OCI-LY1 (cell line): Measurements from ENCODE around the gene ANK3.

ENCODE experiments used
- H2AFZ ChIP-seq: fragments of 200-600 bp; sonication (generic), shearing (Covaris generic); 2 replicates; pipeline ENCODE4 v1.6.0; 2014; ENCODE audit warnings: antibody characterized with exemption, mild to moderate bottlenecking, low read length
- H3F3A ChIP-seq: fragments of 200-600 bp; sonication (generic), shearing (Covaris generic); 2 replicates; pipeline ENCODE4 v1.6.0; 2014; ENCODE audit warnings: mild to moderate bottlenecking, antibody characterized with exemption, low read length, moderate library complexity; ENCODE audit not compliant: insufficient read depth
- H3K27ac ChIP-seq: fragments of 200-600 bp; sonication (generic); 2 replicates; pipeline ENCODE4 v1.5.1; 2014; ENCODE audit warnings: low read length, mixed run types, mild to moderate bottlenecking, low read depth; ENCODE audit not compliant: poor library complexity, severe bottlenecking
- H3K27me3 ChIP-seq: fragments of 200-600 bp; sonication (generic); 2 replicates; pipeline ENCODE4 v1.6.0; 2014; ENCODE audit warnings: antibody characterized with exemption, mild to moderate bottlenecking, low read length, moderate library complexity; ENCODE audit not compliant: insufficient read depth
- H3K36me3 ChIP-seq: fragments of 200-600 bp; sonication (generic); 2 replicates; pipeline ENCODE4 v1.6.1; 2014; ENCODE audit warnings: mild to moderate bottlenecking, antibody characterized with exemption, low read length, moderate library complexity, mixed read lengths; ENCODE audit not compliant: insufficient read depth
- H3K4me1 ChIP-seq: fragments of 200-600 bp; sonication (generic); 2 replicates; pipeline ENCODE4 v1.5.1; 2014; ENCODE audit warnings: mild to moderate bottlenecking, low read length, moderate library complexity; ENCODE audit not compliant: insufficient read depth, severe bottlenecking
- H3K4me2 ChIP-seq: fragments of 200-600 bp; sonication (generic), shearing (Covaris generic); 2 replicates; pipeline ENCODE4 v1.6.1; 2014; ENCODE audit warnings: low read length
- H3K4me3 ChIP-seq: fragments of 200-600 bp; sonication (generic); 2 replicates; pipeline ENCODE4 v1.5.1; 2014; ENCODE audit warnings: low read length, low read depth, mild to moderate bottlenecking, mixed read lengths; ENCODE audit not compliant: poor library complexity, severe bottlenecking
- H3K79me2 ChIP-seq: fragments of 200-600 bp; shearing (Covaris generic); 2 replicates; pipeline ENCODE4 v1.6.1; 2016; ENCODE audit warnings: mixed run types, low read length, mixed read lengths; ENCODE audit not compliant: insufficient read depth
- H3K9ac ChIP-seq: fragments of 200-600 bp; sonication (generic), shearing (Covaris generic); 2 replicates; pipeline ENCODE4 v1.6.1; 2014; ENCODE audit warnings: mild to moderate bottlenecking, low read length, mixed read lengths
- H3K9me2 ChIP-seq: fragments of 200-600 bp; sonication (generic), shearing (Covaris generic); 2 replicates; pipeline ENCODE4 v1.6.1; 2014; ENCODE audit warnings: low read depth, mild to moderate bottlenecking, low read length, mixed read lengths
- H3K9me3 ChIP-seq: fragments of 200-600 bp; shearing (Covaris generic); 2 replicates; pipeline ENCODE4 v1.6.1; 2014; ENCODE audit warnings: low read length, mixed read lengths
- H4K20me1 ChIP-seq: fragments of 200-600 bp; sonication (generic), shearing (Covaris generic); 2 replicates; pipeline ENCODE4 v1.6.0; 2016; ENCODE audit warnings: mild to moderate bottlenecking, low read length; ENCODE audit not compliant: insufficient read depth
- CTCF ChIP-seq: fragments of 200-600 bp; sonication (generic), shearing (Covaris generic); IDR thresholded peaks from 2 replicates; pipeline ENCODE4 v1.5.1; 2017; ENCODE audit warnings: mild to moderate bottlenecking, antibody characterized with exemption, low read length, moderate library complexity, mixed read lengths
- EZH2 ChIP-seq: fragments of 200-600 bp; sonication (generic), shearing (Covaris generic); IDR thresholded peaks from 2 replicates; pipeline ENCODE4 v1.8.0; 2017; ENCODE audit warnings: borderline replicate concordance, mixed run types, mild to moderate bottlenecking, antibody characterized with exemption, low read length, moderate library complexity, mixed read lengths

ANK3 gene

GRCh38 chr10:60234551-60234950 is 155.1 kb downstream of the ANK3 start:
- no peaks in the 10 kb centered on the region for H3K9me2 ChIP-seq
- H3K36me3 ChIP-seq, result no peaks in the 10 kb centered on the region
- TF ChIP-seq EZH2, result no peak
- TF ChIP-seq CTCF, result no peak
- no peak overlapping the region for H3K4me3 ChIP-seq
- H3K4me2 ChIP-seq, result peak overlapping the region; percentile 5; the same call in 1 of the 2 replicates
- no peak overlapping the region for H2AFZ ChIP-seq
- H3K4me1 ChIP-seq, result peaks cover 94% of the 10 kb centered on the region
- H3K9me3 ChIP-seq, result no peaks in the 10 kb centered on the region
- no peaks in the 10 kb centered on the region for H3K79me2 ChIP-seq
- peak overlapping the region; percentile 100 for H3K27ac ChIP-seq
- no peaks in the 10 kb centered on the region for H4K20me1 ChIP-seq
- 0 out of 2 replicates have a peak, but pooled peaks cover 8% of the 10 kb centered on the region for H3F3A ChIP-seq
- no peak overlapping the region for H3K9ac ChIP-seq
- no peaks in the 10 kb centered on the region for H3K27me3 ChIP-seq

- Histone ChIP-seq H3F3A (no peaks in the 10 kb centered on the region), H3K9me3 (no peaks in the 10 kb centered on the region), H3K79me2 (no peaks in the 10 kb centered on the region), H3K4me1 (peaks cover 75% of the 10 kb centered on the region), H3K9ac (peak overlapping the region; percentile 27; the same call in 1 of the 2 replicates), H3K4me3 (peak overlapping the region; percentile 1), H3K36me3 (0 out of 2 replicates have a peak, but pooled peaks cover 6% of the 10 kb centered on the region), H3K9me2 (no peaks in the 10 kb centered on the region), H3K27me3 (no peaks in the 10 kb centered on the region), H3K4me2 (peak overlapping the region; percentile 43), H3K27ac (peak overlapping the region; percentile 100), H4K20me1 (no peaks in the 10 kb centered on the region), H2AFZ (peak overlapping the region; percentile 43)
- TF ChIP-seq CTCF, result no peak
- TF ChIP-seq EZH2, result no peak
Observed at GRCh38 chr10:60230892-60231291, 158.8 kb downstream of the ANK3 start.

GRCh38 chr10:60224066-60224705 is 165.5 kb downstream of the ANK3 start:
- H3K9me2 ChIP-seq, result no peaks in the 10 kb centered on the region
- H2AFZ ChIP-seq, result 0 out of 2 replicates have a peak overlapping the region, but pooled peaks have one; percentile 29
- H3F3A ChIP-seq, result no peaks in the 10 kb centered on the region
- no peaks in the 10 kb centered on the region for H3K79me2 ChIP-seq
- H3K27ac ChIP-seq, result no peak overlapping the region
- no peak overlapping the region for H3K9ac ChIP-seq
- H3K4me3 ChIP-seq, result no peak overlapping the region
- peaks cover 19% of the 10 kb centered on the region for H3K36me3 ChIP-seq
- no peaks in the 10 kb centered on the region for H3K27me3 ChIP-seq
- no peaks in the 10 kb centered on the region for H4K20me1 ChIP-seq
- no peak overlapping the region for H3K4me2 ChIP-seq
- H3K9me3 ChIP-seq, result no peaks in the 10 kb centered on the region
- H3K4me1 ChIP-seq, result peaks cover 23% of the 10 kb centered on the region
- TF ChIP-seq EZH2 (no peak), CTCF (no peak)
